Measurements from ENCODE around the gene SMAD2.

Gene SMAD2

GRCh38 chr18:47893939-47894699 lies 36.3 kb downstream of the SMAD2 start:
- DNase-seq, result no peak

- DNase-seq, result no peak
These were observed 37.4 kb downstream of the SMAD2 start for GRCh38 chr18:47893047-47893446.

- DNase-seq, result no peak
These were observed 42.3 kb downstream of the SMAD2 start for GRCh38 chr18:47888156-47888555.

GRCh38 chr18:47887227-47887626 lies 43.2 kb downstream of the SMAD2 start:
- DNase-seq, result no peak

DNA sequence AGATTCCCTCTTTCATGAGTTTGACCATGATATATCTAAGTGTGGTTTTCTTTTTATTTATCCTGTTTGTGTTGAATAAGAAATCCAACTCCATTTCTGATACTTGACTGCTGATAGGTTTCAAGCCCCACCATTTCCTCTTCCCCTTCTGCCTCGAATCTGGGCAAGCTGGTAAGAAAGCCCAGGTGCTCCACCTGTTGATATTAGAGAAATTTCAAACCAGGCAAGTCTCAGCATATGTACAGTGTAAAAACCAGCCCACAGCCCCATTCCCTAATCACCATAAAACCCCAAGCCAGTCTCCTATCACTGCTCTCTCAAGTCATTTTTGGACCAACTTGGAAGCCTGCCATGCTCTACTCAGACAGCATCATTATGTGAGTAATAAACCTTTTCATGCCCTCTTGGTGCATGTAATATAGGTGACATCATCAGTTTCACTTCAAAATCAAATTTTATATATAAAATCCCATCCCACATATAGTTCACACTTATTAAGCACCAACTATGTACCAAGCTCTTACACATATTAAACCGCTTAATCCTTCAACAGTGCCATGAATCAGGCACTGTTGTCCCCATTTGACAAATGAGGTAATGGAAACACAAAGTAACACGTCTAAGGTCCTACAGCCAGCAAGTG lies 46.6 kb downstream of the SMAD2 start:
- no peak for DNase-seq

- DNase-seq, result no peak
These were observed 47.8 kb downstream of the SMAD2 start for GRCh38 chr18:47882641-47883040.

- no peak for DNase-seq
These were observed 48.6 kb downstream of the SMAD2 start for GRCh38 chr18:47881752-47882455.

DNA sequence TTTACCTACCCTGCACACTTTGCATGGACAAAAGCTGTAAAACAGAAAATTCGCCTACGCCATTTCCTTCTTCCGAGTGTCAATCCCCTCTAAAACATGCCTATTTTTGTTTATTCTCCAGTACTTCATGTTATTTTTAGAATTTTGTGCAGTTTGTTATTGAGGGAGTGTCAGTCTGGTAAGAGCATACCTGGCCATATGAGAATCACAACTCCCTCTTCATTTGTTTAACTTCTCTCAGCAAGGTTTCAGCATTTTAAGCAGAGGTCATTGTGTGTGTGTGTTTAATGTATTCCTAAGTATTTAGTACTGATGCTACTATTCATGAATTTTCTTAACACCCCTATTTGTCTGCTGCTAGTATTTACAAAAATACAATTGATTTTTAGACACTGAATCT lies 49.4 kb downstream of the SMAD2 start:
- no peak for DNase-seq

- no peak for DNase-seq
These were observed 52.6 kb downstream of the SMAD2 start for GRCh38 chr18:47877892-47878291.

DNA sequence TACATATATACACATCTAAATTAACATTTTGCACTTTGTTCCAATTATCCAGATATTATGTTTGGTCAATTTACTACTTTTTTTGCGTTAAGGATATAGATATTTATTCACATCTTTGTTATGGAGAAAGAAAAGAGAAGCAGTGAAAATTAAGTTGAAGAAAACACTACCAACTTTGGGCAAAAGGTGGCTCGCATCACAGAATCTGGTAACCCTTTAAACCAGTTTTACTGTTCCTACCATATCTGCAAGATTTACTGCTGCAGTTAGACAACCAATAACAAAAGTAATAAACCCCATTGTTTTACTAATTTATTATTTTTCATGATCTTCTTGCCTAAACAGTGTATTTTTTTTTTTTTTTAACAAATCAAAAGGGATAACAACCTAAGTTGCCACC lies 53.6 kb downstream of the SMAD2 start:
- DNase-seq, result no peak

- DNase-seq, result no peak
These were observed 56.8 kb downstream of the SMAD2 start for GRCh38 chr18:47873625-47874024.

GRCh38 chr18:47872426-47872825 lies 58.0 kb downstream of the SMAD2 start:
- no peak for DNase-seq

DNA sequence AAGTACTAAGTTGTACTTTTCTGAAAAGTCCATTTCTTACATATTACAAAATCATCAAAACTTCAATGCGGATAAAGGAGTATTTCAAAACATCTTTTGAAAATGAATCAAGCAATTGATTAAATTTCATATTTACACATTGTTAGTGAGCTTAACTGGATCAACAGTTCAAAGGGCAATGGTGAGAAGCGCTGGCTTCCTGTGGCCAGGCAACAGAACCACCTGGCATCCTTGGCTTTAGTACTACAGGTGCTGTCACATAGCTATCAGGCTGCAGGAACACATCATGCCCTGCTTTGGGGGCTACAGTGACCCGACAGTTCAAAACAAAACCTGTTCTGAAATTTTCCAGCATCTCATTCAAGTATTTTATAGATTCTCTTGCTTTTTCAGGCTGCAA lies 59.2 kb downstream of the SMAD2 start:
- no peak for DNase-seq

DNA sequence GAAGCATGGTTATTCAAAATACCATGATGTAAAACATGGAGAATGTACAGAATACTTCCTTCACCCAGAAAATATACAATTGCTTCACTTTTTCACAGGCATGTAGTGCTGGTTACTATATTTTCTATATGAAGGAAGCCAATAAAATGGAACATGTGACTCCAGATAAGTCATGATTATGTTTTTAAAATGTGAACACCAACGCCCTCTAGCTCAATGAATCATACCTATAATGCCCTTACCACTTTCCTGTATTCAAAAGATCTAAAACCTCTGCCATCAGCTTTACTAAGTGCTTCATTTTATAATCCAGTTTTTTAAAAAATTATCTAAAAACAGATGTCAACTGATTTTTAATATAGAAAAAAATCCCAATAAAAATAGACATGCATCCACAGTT lies 59.9 kb downstream of the SMAD2 start:
- DNase-seq, result no peak

GRCh38 chr18:47868744-47869143 lies 61.7 kb downstream of the SMAD2 start:
- no peak for DNase-seq

DNA sequence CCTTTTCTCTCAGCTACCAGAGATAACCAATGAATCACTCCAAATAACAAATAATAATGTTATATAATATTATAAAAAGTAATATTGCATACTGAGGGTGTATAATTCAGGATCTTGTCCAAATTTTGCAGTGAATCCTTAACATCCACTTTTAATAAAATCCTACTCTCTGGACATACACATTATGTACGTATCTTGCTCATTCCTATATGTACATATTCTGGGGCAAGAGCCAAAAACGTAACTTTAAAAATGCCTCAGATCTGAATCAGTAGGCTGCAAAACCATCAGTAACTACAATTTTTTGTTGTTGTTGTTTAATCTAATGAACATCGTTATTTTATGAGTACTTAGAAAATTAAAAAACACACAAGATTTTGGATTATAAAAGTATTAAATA lies 65.3 kb downstream of the SMAD2 start:
- no peak for DNase-seq

GRCh38 chr18:47863041-47863440 lies 67.4 kb downstream of the SMAD2 start:
- DNase-seq, result no peak

DNA sequence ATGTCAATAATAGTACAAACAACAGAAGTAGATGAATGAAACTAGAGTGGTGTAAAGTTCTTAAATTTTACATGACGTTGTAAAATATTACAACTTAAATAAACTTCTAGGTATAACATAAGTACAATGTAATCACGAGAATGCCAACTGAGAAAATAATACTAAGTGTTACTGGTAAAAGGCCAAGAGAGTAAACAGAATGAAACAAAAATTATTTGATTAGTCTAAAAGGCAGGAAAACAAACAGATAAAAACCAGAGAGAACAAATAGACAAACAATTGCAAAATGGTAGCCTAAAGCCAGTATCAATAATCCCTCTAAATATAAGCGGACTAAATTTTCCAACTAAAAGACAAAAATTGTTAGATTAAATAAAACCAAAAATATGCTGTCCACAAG lies 71.9 kb downstream of the SMAD2 start:
- no peak for DNase-seq

- no peak for DNase-seq
These were observed 82.8 kb downstream of the SMAD2 start for GRCh38 chr18:47847635-47848034.

- DNase-seq, result no peak
These were observed 84.0 kb downstream of the SMAD2 start for GRCh38 chr18:47846431-47846830.

DNA sequence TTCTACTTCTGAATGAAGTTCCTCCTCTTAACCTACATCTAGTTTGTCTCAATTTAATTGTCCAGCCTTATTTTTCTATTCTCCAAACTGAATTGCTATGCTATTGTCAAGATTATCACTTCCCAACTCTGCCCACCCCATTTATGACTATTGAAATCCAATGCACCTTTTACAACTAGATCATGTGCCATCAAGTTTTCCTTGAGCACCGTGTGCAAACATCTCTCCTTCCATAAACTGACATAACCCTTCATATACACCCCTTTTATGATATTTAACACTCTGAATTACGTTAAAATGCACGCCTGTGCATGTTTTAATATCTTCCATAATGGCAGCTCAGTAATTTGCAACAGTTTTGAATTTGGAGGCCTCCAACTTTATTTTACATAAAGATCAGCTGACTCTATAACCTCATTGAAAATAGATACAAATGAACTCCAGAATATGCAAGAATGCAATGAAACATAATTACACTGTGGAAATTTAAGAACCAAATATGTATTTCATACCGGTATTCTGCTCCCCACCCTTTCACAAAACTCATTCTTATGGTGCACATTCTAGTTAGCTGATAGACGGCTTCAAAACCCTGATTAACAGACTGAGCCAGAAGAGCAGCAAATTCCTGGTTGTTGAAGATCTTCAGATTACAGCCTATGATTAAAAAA lies 85.5 kb downstream of the SMAD2 start:
- no peak for DNase-seq

GRCh38 chr18:47842836-47843235 lies 87.6 kb downstream of the SMAD2 start:
- no peak for DNase-seq

GRCh38 chr18:47838396-47838795 lies 92.1 kb downstream of the SMAD2 start:
- no peak for DNase-seq

DNA sequence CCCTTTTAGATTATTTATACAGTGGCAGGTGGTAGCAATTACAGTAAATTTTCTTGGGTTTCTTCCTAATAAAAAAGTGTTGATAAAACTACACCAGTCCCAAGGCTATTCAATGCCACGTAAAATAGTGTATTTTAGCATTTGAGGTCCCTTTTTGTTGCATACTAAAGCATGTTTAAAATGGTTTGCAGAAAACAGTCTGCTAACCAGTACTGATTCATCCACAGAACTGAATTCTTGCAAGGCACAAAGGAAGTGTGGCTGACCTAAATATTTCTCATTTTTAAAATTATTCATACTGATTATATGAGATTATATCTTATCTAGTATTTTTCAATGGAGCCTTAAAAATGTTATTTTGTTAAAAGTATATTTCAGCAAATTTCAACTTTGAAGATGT lies 98.1 kb downstream of the SMAD2 start:
- DNase-seq, result no peak
